Tibial artery (tissue), 4 donors: ENCODE results near the gene B3GNT3.

ENCODE experiments used
- DNase-seq, 2 donors: peaks; one replicate each; pipeline ENCODE4 v3.0.0-alpha.2; 2019
- H3K27ac ChIP-seq, 2 donors: fragments of 200-600 bp; sonication (generic) in 1 of 2; 1 replicate in 1 of 2; 2 replicates in 1 of 2; pipeline ENCODE4 v1.5.1; 2018 to 2019; ENCODE audit warnings: mild to moderate bottlenecking in 1 of 2
- H3K27me3 ChIP-seq, 2 donors: fragments of 200-600 bp; sonication (generic) in 1 of 2; one replicate each; pipeline versions ENCODE4 v1.5.1 to v1.6.0; 2016 to 2019
- H3K36me3 ChIP-seq, 3 donors: fragments of 200-600 bp; sonication (generic) in 2 of 3; one replicate each; pipeline ENCODE4 v1.5.1; 2016 to 2019; ENCODE audit warnings: mild to moderate bottlenecking in 2 of 3
- H3K4me1 ChIP-seq, 4 donors: fragments of 200-600 bp; sonication (generic) in 2 of 4; 1 replicate in 3 of 4; 2 replicates in 1 of 4; pipeline ENCODE4 v1.5.1; 2016 to 2019
- H3K4me3 ChIP-seq, 2 donors: fragments of 200-600 bp; sonication (generic) in 1 of 2; 1 replicate in 1 of 2; 2 replicates in 1 of 2; pipeline ENCODE4 v1.5.1; 2018 to 2019; ENCODE audit warnings: mild to moderate bottlenecking in 2 of 2
- H3K9me3 ChIP-seq, 3 donors: fragments of 200-600 bp; sonication (generic) in 1 of 3; one replicate each; pipeline ENCODE4 v1.5.1; 2016 to 2019
- intact Hi-C: fragments of 100-400 bp; cut with DNase I; formaldehyde crosslinking; loops from one replicate; pipeline ENCODE4 v1.15.0; 2023; ENCODE audit warnings: low total_unique reads
- TF ChIP-seq, protein P1 (sequence below), 2 experiments: fragments of 200-600 bp in 1 of 2; fragments of 450-650 bp in 1 of 2; IDR thresholded peaks; one replicate each; pipeline ENCODE4 v1.5.1; 2017 to 2019; ENCODE audit warnings: antibody characterized with exemption in 2 of 2, mild to moderate bottlenecking in 1 of 2, moderate library complexity in 1 of 2

The B3GNT3 gene

DNA sequence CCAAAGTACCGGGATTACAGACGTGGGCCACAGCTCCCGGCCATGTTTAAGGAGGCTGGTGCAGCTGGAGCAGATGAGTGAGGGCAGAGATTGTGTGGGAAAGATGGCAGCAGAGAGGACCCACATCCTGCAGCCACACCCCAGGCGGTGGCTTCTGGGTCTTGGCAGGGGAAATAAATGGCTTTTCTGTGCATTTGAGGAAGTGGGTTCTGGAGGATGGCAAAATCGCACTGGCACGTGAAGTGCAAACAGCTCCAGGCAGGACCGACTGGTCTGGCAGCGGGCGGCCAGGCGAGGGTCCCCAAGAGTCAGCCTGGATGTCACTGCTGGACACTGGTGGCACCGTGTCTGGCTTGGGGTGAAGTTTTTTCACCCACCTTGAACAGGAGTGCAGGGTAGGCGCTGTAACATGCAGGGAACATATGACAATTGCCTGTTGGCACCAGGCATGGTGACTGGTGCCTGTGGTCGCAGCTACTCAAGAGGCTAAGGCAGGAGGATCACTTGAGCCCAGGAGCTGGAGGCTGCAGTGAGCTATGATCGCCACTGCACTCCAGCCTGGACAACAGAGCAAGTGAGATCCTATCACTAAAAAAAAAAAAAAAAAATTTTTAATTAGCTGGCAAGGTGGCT lies 8.4 kb downstream of the B3GNT3 start:
- peaks cover 0 to 52% of the 10 kb centered on the region in 2 donors for H3K27me3 ChIP-seq
- no peaks in the 10 kb centered on the region for H3K9me3 ChIP-seq
- intact Hi-C loops, result no loop called here
- TF ChIP-seq, protein P1, sequence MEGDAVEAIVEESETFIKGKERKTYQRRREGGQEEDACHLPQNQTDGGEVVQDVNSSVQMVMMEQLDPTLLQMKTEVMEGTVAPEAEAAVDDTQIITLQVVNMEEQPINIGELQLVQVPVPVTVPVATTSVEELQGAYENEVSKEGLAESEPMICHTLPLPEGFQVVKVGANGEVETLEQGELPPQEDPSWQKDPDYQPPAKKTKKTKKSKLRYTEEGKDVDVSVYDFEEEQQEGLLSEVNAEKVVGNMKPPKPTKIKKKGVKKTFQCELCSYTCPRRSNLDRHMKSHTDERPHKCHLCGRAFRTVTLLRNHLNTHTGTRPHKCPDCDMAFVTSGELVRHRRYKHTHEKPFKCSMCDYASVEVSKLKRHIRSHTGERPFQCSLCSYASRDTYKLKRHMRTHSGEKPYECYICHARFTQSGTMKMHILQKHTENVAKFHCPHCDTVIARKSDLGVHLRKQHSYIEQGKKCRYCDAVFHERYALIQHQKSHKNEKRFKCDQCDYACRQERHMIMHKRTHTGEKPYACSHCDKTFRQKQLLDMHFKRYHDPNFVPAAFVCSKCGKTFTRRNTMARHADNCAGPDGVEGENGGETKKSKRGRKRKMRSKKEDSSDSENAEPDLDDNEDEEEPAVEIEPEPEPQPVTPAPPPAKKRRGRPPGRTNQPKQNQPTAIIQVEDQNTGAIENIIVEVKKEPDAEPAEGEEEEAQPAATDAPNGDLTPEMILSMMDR (IDR thresholded peaks at IDR 0.05), result no peak
- peak in 1 of 2 donors; percentile 57 for DNase-seq
- H3K27ac ChIP-seq, result no peak overlapping the region
- no peaks in the 10 kb centered on the region for H3K4me1 ChIP-seq
- H3K36me3 ChIP-seq, result no peaks in the 10 kb centered on the region
- H3K4me3 ChIP-seq, result no peak overlapping the region

DNA sequence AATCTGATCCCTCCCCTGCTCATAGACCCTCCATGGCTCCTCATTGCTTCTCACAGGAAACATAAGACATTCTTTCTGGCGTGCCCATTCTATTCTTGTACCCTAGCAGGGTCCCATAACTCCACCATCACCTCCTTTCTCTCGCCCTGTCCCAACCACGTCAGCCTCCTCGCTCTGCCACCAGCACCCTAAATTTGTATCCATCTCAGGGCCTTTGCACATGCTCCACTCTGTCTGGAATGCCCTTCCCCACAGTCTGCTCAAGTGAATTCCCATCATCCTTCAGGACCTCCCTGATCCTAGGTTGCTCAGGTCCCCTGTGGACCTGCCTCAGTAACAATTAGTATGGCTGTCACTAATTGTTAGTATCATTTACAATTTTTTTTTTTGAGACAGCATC lies 10.5 kb downstream of the B3GNT3 start:
- Histone ChIP-seq H3K4me1 (no peaks in the 10 kb centered on the region), H3K9me3 (no peaks in the 10 kb centered on the region), H3K4me3 (no peak overlapping the region), H3K27ac (no peak overlapping the region), H3K36me3 (no peaks in the 10 kb centered on the region), H3K27me3 (peaks cover 0 to 44% of the 10 kb centered on the region in 2 donors)
- DNase-seq, result no peak
- intact Hi-C loops, result no loop called here
- TF ChIP-seq, protein P1 (IDR thresholded peaks at IDR 0.05), result no peak

DNA sequence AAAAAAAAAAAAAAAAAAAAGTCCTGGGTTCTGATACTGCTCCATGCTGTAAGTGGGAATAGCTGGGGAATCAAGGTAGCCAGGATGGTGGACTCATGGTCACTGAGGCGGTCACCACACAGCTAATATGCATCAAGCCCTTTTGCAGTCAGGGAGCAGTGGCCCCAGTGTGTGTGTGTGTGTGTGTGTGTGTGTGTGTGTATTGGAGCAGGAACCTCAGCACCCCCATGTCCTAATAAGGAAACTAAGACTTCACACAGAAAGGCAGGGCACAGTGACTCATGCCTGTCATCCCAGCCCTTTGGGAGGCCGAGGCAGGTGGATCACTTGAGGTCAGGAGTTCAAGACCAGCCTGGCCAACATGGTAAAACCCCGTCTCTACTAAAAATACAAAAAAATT lies 12.0 kb downstream of the B3GNT3 start:
- Histone ChIP-seq H3K27me3 (peaks cover 0 to 42% of the 10 kb centered on the region in 2 donors), H3K4me3 (no peak overlapping the region), H3K4me1 (no peaks in the 10 kb centered on the region), H3K36me3 (no peaks in the 10 kb centered on the region), H3K27ac (no peak overlapping the region), H3K9me3 (peaks cover 0 to 3% (median 0%) of the 10 kb centered on the region in 3 donors)
- intact Hi-C loops, result no loop called here
- TF ChIP-seq, protein P1 (IDR thresholded peaks at IDR 0.05), result no peak
- no peak for DNase-seq

DNA sequence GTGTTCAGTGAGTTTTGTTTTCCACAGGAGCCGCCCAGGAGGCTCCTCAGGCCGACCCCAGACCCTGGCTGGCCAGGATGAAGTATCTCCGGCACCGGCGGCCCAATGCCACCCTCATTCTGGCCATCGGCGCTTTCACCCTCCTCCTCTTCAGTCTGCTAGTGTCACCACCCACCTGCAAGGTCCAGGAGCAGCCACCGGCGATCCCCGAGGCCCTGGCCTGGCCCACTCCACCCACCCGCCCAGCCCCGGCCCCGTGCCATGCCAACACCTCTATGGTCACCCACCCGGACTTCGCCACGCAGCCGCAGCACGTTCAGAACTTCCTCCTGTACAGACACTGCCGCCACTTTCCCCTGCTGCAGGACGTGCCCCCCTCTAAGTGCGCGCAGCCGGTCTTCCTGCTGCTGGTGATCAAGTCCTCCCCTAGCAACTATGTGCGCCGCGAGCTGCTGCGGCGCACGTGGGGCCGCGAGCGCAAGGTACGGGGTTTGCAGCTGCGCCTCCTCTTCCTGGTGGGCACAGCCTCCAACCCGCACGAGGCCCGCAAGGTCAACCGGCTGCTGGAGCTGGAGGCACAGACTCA lies 12.9 kb downstream of the B3GNT3 start:
- Histone ChIP-seq H3K27me3 (peaks cover 0 to 42% of the 10 kb centered on the region in 2 donors), H3K4me3 (no peak overlapping the region), H3K9me3 (peaks cover 0 to 3% (median 0%) of the 10 kb centered on the region in 3 donors), H3K4me1 (no peaks in the 10 kb centered on the region), H3K27ac (no peak overlapping the region), H3K36me3 (no peaks in the 10 kb centered on the region)
- TF ChIP-seq, protein P1 (IDR thresholded peaks at IDR 0.05), result no peak
- no peak for DNase-seq
- intact Hi-C loops, result no loop called here

DNA sequence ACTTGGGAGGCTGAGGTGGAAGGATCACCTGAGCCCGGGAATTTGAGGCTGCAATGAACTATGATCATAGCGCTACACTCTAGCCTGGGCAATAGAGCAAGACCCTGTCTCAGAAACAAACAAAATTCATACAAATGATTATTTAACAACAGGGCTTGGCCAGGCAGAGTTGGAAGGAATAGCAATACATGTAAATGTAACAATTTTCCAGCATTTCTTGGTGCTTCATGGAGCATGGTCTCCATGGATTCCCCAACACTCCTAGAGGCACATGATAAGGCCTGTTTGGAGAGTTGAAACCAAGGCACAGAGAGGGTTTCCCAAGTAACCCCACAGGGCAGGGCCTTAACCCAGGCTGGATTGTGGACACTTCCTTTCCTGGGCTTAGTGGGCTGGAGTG lies 16.2 kb downstream of the B3GNT3 start:
- Histone ChIP-seq H3K27ac (no peak overlapping the region), H3K9me3 (peaks cover 0 to 3% (median 0%) of the 10 kb centered on the region in 3 donors), H3K27me3 (peaks cover 0 to 54% of the 10 kb centered on the region in 2 donors), H3K4me3 (no peak overlapping the region), H3K4me1 (no peaks in the 10 kb centered on the region), H3K36me3 (no peaks in the 10 kb centered on the region)
- intact Hi-C loops, result no loop called here
- TF ChIP-seq, protein P1 (IDR thresholded peaks at IDR 0.05), result no peak
- DNase-seq, result no peak
